Measurements from ENCODE around the gene MYL3.
A peak's percentile ranks its signal among the peaks of the same experiment; 100 is the strongest.

Gene MYL3

GRCh38 chr3:46866720-46867549, 3.7 kb upstream of the MYL3 start:
- no peak overlapping the region for H3K4me3 ChIP-seq (ENCODE audit: control insufficient read depth, low read depth, low read length)
- peak; percentile 53 for DNase-seq (ENCODE audit: low read depth)
- peak; percentile 90 for TF ChIP-seq CTCF (conservative IDR thresholded peaks at IDR 0.05; ENCODE audit: control insufficient read depth, insufficient read depth, low read depth, low read length)

- no peak overlapping the region for H3K4me3 ChIP-seq (ENCODE audit: control insufficient read depth, low read depth, low read length)
- TF ChIP-seq CTCF (conservative IDR thresholded peaks at IDR 0.05; ENCODE audit: control insufficient read depth, insufficient read depth, low read depth, low read length) = no peak
- no peak for DNase-seq (ENCODE audit: low read depth)
These were observed 2.9 kb upstream of the MYL3 start for GRCh38 chr3:46866032-46866595.

GRCh38 chr3:46865546-46865945, 2.3 kb upstream of the MYL3 start:
- no peak for TF ChIP-seq CTCF (conservative IDR thresholded peaks at IDR 0.05; ENCODE audit: control insufficient read depth, insufficient read depth, low read depth, low read length)
- H3K4me3 ChIP-seq (ENCODE audit: control insufficient read depth, low read depth, low read length) = no peak overlapping the region
- no peak for DNase-seq (ENCODE audit: low read depth)

- no peak overlapping the region for H3K4me3 ChIP-seq (ENCODE audit: control insufficient read depth, low read depth, low read length)
- peak; percentile 62 for DNase-seq (ENCODE audit: low read depth)
- no peak for TF ChIP-seq CTCF (conservative IDR thresholded peaks at IDR 0.05; ENCODE audit: control insufficient read depth, insufficient read depth, low read depth, low read length)
These were observed 1.8 kb upstream of the MYL3 start for GRCh38 chr3:46865031-46865507.

GRCh38 chr3:46864061-46864881, 1.0 kb upstream of the MYL3 start:
- no peak overlapping the region for H3K4me3 ChIP-seq (ENCODE audit: control insufficient read depth, low read depth, low read length)
- no peak for TF ChIP-seq CTCF (conservative IDR thresholded peaks at IDR 0.05; ENCODE audit: control insufficient read depth, insufficient read depth, low read depth, low read length)
- no peak for DNase-seq (ENCODE audit: low read depth)

GRCh38 chr3:46862369-46863025, 747 bp downstream of the MYL3 start:
- DNase-seq (ENCODE audit: low read depth) = no peak
- no peak for TF ChIP-seq CTCF (conservative IDR thresholded peaks at IDR 0.05; ENCODE audit: control insufficient read depth, insufficient read depth, low read depth, low read length)
- H3K4me3 ChIP-seq (ENCODE audit: control insufficient read depth, low read depth, low read length) = no peak overlapping the region

All from fibroblast of mammary gland (primary cell).